GM21717 (cell line): ENCODE measurements around the gene FGD6.
"Not testable (repeated sequence)": the region's sequence is repeated elsewhere in the genome, so short reads cannot be mapped to it uniquely, and the experiment has no call there.

ENCODE experiments used
- ATAC-seq: cut with Tn5 transposase; IDR thresholded peaks from one replicate; pipeline ENCODE4 v1.9.1; 2021; ENCODE audit warnings: mild to moderate bottlenecking, moderate library complexity; ENCODE audit not compliant: unreplicated experiment

FGD6 gene

DNA sequence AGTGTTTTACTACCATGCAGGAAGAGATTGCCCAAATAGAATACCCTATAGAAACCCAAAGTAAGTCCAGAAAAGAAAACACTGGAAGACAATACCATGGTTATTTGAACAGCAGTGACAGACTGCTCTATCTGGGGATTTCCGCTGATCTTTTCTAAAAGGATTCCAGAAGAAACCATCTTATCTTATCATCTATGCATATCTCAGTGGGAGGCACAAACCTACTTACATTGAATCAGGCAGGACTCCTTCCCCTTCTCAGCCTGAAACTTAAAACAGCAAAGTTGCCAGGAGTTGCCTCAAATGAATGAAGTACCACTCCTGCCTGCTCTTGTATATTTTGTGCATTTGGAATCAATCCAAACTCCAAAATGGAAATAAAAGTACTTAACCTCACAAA, 87.2 kb downstream of the FGD6 start:
- no peak for ATAC-seq

GRCh38 chr12:95129115-95129514, 88.2 kb downstream of the FGD6 start:
- no peak for ATAC-seq

DNA sequence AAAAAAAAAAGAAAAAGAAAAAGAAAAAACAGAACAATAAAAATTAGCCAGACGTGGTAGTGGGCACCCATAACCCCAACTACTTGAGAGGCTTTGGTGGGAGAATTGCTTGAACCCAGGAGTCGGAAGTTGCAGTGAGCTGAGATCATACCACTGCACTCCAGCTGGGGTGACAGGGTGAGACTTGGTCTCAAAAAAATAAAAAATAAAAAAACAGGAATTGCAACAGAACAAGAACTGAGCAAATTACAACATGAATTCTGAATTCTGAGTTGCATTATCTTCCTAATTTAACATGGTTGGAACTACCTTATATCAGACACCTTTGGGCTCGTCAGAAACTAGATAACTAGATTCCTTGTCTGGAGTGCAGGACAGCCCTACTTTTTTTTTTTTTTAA, 90.5 kb downstream of the FGD6 start:
- no peak for ATAC-seq

DNA sequence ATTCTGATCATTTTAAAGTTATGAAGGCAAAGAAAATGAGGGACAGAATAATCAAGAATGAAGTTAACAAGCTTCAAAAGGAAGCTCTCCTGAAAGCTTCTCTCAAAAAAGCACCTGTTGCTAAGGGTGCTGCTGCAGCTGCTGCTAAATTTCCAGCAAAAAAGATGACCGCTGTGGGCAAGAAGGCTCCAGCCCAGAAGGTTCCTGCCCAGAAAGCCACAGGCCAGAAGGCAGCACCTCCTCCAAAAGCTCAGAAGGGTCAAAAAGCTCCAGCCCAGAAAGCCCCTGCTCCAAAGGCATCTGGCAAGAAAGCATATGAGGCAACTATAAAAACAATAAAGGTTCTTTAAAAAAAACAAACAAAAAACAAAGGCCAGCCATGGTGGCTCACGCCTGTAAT, 91.2 kb downstream of the FGD6 start:
- no peak for ATAC-seq

DNA sequence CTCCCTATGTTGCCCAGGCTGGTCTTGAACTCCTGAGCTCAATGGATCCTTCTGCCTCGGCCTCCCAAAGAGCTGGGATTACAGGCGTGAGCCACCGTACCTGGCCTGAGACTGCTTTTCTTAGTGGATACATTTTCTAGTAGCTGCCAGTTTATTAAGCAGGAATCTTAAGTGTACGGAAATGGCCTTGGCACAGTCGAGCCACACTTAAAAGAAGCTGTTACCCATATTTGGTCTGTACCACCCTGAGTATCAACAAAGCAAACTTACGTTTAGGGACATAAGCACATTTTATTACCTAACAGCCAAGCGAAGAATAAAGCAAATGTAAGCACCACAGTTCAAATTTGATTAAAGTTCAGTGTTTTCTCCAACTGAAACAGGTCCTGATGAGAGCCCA, 93.2 kb downstream of the FGD6 start:
- no peak for ATAC-seq

DNA sequence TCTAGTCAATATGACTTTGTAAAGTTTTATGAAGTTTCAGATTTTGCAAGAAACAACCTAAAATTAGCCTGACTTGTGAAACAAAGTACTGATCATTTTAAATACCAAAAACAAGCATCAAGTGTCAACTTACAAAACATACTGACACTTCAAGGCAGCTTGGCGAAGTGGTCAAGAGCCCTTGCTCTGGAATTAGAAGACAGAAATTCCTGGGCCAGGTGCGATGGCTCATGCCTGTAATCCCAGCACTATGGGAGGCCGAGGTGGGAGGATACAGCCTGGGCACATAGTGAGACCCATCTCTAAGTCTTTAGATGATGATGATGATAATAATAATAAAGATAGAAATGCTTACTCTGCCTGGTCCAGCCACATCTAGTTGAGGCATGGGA, 98.5 kb downstream of the FGD6 start:
- ATAC-seq, result no peak

GRCh38 chr12:95118138-95118787, 99.0 kb downstream of the FGD6 start:
- ATAC-seq, result no peak

DNA sequence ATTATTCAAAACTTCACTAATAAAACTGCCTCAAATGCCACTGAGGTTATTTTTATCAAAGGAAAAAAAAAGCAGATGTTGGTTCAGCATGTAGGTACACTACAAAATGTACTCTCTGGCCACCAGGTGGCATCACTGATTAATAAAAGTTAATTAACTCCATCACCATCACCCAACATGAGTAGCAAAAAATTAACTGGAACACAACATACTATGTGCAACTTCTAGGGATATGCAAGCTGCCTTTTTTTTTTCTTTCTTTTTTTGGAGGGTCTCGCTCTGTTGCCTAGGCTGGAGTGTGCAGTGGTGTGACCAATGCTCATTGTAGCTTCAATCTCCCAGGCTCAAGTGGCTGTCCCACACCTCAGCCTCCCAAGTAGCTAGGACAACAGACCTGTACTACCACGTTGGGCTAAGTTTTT, 100.1 kb downstream of the FGD6 start:
- peak; percentile 79 for ATAC-seq

GRCh38 chr12:95116773-95117172, 100.5 kb downstream of the FGD6 start:
- peak; percentile 72 for ATAC-seq

DNA sequence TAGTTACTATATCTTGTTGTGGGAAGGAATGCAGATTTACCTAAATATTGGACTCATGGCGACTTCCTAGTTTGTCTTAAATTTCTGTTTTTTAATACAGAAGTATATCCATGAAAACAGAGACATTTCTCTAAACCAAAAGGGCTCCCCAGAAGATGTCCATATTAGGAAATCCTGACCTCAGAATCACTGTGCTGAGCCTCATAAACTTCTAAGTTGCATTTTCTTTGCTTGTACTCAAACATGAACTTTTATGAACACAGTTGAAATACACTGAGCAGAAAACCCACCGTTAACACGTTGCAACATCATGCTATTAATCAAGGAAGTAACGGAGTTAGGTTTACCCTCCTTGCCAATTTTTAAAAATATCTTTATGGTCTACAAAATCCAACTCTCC, 100.9 kb downstream of the FGD6 start:
- ATAC-seq, result no peak

DNA sequence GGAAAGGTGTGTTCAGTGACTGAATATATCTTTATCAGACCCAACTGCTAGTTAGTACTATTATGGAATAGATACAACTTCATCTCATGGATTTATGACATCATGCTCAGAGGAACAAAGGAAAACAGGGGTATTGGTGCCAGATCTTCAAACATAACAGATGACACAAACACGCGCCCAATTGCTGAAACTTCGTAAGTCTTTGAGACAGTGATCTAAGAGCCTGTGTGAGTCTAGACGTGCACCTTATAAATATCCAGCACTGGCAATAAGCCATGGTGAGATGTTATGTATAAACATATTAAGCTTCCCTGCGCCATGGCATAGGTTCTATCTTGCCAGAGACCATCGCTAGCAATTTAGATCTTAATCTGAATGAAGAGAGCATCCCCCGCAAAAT, 101.6 kb downstream of the FGD6 start:
- ATAC-seq, result no peak

- no peak for ATAC-seq
Measured at GRCh38 chr12:95114766-95115405, 102.4 kb downstream of the FGD6 start.

DNA sequence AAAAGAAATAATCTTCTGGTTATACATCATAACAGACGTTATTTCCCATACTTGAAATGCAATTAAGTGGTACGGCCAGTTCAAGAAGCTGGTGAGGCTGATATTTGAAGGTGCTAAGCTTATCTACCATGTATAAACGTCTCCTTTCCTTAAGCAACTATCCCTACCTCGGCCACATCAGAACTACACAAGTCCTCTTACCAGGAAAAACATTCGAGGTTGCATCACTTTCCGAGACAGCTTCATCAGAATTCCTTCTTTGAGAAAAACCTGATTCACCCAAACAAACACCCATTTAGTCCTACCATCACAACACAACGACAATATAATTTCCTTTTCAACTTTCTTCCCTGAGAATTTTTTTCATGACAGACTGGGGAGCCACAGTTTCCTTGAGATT, 109.9 kb downstream of the FGD6 start:
- no peak for ATAC-seq

DNA sequence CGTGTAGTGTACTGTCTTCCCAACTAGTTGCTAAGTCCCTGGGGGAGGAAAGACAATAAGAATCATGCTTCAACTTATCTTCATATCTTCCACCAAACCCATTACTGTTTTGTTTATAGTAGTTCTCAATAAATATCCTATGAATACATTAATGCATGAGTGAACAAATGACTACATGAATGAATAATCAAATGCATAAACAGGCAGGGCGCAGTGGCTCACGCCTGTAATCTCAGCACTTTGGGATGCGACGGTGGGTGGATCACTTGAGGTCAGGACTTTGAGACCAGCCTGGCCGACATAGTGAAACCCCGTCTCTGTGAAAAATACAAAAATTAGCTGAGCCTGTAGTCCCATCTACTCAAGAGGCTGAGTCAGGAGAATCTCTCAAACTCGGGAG, 111.7 kb downstream of the FGD6 start:
- ATAC-seq, result no peak

DNA sequence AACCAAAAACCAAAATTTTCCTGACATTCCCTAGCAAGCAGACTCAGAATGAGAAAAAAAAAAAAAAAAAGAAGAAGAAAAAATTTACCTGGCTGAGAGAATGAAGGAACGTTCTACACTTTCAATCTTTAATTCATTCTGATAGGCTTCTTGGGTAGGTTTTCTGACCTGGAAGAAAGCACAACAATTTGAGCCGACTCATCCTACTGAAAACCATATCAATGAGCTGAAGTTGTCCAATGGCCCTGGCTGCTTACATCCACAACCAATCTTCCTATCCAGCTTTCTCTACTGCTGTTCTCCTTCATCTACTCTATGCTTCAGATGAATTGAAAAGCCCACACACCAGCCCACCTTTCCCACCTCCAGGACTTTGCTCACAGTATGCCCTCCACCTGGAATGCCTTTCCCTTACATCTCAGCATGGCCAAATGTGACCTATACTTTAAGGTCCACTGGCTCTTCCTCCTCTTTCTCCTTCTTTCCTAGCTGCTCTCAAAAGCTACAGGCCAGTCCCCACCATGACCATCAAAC, 112.3 kb downstream of the FGD6 start:
- no peak for ATAC-seq

- peak; percentile 93 for ATAC-seq
Measured at GRCh38 chr12:95102916-95103671, 114.2 kb downstream of the FGD6 start.

- not testable (repeated sequence) for ATAC-seq
Measured at GRCh38 chr12:95101957-95102356, 115.3 kb downstream of the FGD6 start.

DNA sequence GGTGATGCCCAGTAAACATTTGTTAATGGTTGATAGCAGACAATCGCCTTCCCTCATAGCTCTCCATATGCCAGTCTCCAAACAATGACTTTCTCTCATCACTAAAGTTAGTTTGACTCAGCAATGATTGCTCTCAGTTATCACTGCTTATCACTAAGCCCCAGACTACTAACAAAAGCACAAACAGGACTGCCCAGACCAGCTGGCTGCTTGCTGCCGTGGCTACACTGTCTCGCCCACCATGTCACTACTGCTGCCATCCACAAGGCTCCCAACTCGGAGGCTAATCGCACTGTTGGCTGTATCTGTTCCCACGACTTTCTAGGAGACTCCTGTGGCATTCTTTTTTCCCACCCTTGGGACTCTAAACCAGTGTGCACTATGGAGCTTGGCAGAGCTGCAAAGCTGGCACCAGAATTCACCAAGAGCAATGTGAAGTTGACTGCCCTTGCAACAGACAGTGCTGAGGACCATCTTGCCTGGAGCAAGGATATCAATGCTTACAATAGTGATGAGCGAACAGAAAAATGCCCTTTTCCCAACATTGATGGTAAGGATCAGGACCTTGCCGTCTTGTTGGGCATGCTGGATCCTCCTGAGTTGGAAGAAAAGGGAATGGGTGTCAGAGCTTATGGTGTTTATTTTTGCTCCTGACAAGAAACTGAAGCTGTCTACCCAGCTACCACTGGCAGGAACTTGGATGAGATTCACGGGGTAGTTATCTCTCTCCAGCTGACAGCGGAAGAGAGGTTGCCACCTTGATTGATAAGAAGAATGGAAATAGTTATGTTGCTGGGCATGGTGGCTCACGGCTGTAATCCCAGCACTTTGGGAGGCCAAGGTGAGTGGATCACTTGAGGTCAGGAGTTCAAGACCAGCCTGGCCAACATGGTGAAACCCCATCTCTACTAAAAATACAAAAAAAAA, 116.7 kb downstream of the FGD6 start:
- ATAC-seq, result no peak

GRCh38 chr12:95099270-95099790, 117.9 kb downstream of the FGD6 start:
- ATAC-seq, result no peak

GRCh38 chr12:95096852-95097251, 120.4 kb downstream of the FGD6 start:
- no peak for ATAC-seq

- ATAC-seq, result no peak
Measured at GRCh38 chr12:95096378-95096777, 120.9 kb downstream of the FGD6 start.
